SIG-M5 treated with dmso at 0.1 percent for 504 hours (cell line): Measurements from ENCODE around the gene ICAM4.
"Not testable (repeated sequence)": the region's sequence is repeated elsewhere in the genome, so short reads cannot be mapped to it uniquely, and the experiment has no call there.

Source experiments
- DNase-seq: peaks from one replicate; lab custom pipeline; 2025; ENCODE audit not compliant: unreplicated experiment; lab: John Stamatoyannopoulos, UW

Gene ICAM4

DNA sequence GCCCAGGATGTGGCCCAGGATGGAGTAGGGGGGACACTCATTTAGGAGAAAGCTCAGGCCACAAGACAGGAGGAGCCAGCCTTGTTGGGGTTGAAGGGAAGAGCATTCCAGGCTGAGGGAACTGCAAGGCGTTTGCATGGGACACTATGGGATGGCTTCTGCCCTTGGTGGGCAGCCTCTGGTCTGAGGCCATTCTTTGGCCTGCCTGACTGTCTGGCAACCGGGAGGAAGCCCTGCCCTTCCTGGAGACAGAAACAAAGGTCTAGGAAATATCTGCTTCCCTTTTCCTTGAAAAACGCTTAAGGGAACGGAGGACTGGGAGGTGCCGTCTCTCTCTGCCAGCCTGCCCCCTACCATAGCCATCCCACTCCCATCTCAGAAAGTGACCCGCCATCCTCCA is 18.7 kb upstream of the ICAM4 start:
- DNase-seq = no peak

DNA sequence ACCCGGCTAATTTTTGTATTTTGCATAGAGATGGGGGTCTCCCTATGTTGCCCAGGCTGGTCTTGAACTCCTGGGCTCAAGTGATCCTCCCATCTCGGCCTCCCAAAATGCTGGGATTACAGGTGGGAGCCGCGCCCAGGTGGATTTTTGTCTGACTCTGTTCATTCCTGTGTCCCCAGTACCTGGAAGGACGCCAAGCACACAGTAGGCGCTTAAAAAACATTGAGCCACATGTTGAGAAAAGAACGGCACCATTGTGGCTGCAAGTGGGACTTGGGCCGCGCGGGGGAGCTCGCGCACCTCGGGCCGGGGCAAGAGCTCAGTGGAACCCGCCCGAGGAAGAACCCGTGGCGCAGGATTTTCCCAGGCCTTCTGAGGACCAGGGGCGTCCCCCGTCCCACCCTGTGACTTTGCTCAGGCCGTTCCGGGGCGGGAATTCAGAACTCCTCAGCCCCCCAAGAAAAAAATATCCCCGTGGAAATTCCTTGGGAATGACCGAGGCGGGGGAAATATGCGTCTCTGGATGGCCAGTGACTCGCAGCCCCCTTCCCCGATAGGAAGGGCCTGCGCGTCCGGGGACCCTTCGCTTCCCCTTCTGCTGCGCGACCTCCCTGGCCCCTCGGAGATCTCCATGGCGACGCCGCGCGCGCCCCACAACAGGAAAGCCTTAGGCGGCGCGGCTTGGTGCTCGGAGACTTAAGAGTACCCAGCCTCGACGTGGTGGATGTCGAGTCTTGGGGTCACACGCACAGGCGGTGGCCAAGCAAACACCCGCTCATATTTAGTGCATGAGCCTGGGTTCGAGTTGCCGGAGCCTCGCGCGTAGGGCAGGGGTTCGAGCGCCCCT is 17.2 kb upstream of the ICAM4 start:
- DNase-seq = peak; percentile 68

DNA sequence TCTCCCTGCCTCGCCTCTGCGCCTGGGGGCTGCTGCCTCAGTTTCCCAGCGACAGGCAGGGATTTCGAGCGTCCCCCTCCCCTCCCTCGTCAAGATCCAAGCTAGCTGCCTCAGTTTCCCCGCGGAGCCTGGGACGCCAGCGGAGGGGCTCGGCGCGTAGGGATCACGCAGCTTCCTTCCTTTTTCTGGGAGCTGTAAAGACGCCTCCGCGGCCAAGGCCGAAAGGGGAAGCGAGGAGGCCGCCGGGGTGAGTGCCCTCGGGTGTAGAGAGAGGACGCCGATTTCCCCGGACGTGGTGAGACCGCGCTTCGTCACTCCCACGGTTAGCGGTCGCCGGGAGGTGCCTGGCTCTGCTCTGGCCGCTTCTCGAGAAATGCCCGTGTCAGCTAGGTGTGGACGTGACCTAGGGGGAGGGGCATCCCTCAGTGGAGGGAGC is 16.6 kb upstream of the ICAM4 start:
- DNase-seq = peak; percentile 54

DNA sequence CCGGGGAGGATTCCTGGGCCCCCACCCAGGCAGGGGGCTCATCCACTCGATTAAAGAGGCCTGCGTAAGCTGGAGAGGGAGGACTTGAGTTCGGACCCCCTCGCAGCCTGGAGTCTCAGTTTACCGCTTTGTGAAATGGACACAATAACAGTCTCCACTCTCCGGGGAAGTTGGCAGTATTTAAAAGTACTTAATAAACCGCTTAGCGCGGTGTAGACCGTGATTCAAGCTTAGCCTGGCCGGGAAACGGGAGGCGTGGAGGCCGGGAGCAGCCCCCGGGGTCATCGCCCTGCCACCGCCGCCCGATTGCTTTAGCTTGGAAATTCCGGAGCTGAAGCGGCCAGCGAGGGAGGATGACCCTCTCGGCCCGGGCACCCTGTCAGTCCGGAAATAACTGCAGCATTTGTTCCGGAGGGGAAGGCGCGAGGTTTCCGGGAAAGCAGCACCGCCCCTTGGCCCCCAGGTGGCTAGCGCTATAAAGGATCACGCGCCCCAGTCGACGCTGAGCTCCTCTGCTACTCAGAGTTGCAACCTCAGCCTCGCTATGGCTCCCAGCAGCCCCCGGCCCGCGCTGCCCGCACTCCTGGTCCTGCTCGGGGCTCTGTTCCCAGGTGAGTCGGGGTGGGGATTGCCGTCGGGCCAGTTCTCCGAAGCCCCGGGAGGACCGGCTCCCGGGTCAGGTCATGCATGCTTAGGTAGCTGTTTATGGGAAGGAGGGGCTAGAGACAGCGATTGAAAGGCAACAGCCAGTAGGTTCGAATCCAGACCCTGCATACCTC is 15.9 kb upstream of the ICAM4 start, which contains the start of gene ICAM1:
Gene ICAM1, plus strand, starts transcription at position 505 of the 779 bp plus-strand sequence. Its CDS starts 40 bp downstream, at position 545.
- DNase-seq = no peak

DNA sequence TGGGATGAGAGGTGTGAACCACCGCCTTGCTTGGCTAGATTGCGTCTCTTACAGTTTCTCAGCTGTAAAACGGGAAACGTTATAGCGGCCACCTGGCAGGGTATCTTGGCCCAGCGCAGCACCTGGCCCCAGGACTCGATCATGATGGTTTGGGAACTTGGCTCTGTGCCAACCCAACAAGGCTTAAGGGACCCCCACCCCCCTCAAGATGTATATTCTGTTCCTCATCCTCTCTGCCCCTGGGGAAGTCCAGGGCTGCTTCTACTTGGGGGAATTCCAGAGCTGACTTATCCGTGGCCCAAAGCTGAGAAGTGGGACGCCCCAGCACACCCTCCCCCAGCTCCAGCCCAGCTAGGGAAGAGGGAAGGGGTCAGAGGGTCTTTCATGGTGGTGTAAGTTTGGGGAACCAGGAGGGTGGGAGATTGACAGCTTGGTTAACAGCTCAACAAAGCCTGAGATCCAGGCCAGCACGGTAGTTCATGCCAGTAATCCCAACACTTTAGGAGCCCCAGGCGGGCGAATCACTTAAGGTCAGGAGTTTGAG is 15.1 kb upstream of the ICAM4 start:
- no peak for DNase-seq

DNA sequence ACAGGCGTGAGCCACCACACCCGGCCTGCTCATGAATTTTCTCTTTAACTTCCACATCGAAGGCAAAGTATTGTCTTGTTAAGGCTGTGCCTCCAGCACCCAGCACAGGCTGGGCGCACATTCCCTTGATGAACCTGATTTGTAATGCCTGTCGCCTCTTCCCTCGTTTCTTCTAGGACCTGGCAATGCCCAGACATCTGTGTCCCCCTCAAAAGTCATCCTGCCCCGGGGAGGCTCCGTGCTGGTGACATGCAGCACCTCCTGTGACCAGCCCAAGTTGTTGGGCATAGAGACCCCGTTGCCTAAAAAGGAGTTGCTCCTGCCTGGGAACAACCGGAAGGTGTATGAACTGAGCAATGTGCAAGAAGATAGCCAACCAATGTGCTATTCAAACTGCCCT is 12.2 kb upstream of the ICAM4 start:
- no peak for DNase-seq

DNA sequence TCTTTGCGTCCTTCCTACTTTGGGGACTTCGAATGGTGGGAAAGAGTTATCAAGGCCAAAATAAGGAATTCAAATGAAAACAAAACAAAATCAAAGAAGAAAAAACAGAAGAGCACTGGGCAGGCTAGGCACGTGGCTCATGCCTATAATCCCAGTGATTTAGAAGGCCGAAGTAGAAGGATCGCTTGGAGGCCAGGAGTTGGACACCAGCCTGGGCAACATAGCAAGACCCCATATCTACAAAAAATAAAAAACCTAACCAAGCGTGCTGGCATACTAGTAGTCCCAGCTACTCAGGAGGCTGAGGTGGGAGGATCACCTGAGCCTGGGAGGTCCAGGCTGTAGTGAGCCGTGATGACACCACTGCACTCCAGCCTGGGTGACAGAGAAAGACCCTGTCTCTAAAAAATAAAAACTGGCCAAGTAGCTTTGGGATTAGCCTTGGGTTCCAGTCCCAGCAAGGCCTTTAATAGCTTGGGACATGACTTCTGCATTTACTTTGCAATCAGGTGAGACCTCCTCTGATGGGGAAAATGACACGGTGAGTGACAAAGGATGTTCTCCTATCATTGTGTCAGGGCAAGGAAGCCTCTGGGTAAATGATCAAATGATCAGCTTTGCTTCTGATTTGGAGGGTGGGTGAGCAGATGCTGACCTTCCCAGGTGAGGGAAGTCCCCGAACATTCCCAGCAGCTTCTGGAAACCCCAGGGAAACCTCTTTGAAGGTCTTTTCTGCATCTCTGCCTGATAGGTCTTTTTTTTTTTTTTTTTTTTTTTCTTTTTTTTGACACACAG is 8.8 kb upstream of the ICAM4 start:
- DNase-seq = no peak

DNA sequence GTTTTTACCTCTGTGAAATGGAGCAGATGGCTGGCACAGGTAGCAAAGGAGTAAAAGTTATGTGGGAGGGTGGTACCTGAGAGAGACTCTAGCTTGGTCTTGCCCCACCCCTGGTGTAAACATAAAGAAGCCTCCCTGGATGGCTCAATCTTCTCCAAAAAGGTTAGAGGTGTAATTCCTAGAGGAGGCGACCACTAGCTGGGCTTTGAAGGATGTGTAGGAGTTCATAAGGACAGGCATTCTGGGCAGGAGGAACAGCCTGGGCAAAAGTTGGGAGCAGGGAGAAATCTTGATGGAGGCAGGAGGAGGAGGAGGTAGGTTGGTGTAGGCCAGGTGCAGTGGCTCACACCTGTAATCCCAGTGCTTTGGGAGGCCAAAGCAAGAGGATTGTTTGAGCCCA is 7.8 kb upstream of the ICAM4 start:
- DNase-seq = no peak

DNA sequence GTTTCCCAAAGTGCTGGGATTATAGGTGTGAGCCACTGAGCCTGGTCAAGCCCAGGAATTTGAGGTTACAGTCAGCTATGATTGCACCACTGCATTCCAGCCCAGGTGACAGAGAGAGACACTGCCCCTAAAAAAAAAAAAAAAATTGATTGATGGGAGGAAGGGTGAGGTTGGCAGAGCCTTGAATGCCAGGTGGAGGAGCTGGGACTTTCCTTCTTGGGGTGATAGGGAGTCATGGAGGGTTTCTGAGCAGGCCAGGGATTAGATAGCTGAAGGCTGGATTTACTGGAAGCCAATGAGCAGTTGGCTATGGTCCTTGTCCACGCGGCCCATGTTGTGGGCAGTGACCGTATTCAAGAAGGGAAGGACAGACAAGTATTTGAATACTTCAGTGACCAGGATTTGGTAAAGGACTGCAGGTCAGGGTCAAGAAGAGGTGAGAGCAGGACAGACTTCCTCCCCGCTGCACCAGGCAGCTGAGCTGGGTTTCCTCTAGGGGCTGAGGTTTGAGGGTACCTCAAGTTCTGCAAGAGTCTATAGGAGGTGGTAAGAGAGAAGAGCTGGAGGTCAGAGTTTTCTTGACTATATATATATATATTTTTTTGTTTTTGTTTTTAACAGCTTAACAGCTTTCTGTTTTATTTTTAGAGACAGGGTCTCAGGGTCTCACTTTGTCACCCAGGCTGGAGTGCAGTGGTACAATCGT is 6.9 kb upstream of the ICAM4 start:
- DNase-seq = no peak

DNA sequence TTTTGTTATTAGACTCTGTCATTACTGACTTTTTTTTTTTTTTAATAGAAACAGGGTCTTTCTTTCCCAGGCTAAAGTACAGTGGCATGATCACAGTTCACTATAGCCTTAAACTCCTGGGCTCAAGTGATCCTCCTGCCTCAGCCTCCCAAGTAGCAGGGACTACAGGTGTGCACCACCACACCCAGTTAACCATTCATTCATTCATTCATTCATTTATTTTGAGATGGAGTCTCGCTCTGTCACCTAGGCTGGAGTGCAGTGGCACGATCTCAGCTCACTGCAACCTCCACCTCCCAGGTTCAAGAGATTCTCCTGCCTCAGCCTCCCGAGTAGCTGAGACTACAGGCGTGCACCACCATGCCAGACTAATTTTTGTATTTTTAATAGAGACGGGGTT is 4.7 kb upstream of the ICAM4 start:
- not testable (repeated sequence) for DNase-seq

DNA sequence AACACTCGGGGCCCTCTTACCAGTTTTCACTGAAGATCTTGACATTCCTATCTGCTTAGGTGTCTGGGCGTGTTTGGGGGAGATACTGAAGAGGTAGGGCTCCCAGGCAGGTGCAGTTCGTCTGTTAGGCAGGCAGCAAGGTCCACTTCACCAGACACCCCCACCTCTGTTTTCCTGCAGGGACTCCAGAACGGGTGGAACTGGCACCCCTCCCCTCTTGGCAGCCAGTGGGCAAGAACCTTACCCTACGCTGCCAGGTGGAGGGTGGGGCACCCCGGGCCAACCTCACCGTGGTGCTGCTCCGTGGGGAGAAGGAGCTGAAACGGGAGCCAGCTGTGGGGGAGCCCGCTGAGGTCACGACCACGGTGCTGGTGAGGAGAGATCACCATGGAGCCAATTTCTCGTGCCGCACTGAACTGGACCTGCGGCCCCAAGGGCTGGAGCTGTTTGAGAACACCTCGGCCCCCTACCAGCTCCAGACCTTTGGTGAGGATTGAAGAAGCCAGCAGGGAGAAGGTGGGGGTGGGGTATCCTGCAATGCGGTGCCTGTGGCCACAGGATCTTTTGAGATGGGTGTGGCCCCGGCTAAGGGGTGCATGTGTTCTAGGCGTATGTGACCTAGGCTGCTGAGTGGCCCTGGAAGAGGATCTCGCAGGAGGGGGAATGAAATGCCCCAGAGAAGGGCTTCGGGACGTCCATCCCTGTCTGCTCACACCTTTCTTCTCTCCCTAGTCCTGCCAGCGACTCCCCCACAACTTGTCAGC is 3.3 kb upstream of the ICAM4 start:
- no peak for DNase-seq

DNA sequence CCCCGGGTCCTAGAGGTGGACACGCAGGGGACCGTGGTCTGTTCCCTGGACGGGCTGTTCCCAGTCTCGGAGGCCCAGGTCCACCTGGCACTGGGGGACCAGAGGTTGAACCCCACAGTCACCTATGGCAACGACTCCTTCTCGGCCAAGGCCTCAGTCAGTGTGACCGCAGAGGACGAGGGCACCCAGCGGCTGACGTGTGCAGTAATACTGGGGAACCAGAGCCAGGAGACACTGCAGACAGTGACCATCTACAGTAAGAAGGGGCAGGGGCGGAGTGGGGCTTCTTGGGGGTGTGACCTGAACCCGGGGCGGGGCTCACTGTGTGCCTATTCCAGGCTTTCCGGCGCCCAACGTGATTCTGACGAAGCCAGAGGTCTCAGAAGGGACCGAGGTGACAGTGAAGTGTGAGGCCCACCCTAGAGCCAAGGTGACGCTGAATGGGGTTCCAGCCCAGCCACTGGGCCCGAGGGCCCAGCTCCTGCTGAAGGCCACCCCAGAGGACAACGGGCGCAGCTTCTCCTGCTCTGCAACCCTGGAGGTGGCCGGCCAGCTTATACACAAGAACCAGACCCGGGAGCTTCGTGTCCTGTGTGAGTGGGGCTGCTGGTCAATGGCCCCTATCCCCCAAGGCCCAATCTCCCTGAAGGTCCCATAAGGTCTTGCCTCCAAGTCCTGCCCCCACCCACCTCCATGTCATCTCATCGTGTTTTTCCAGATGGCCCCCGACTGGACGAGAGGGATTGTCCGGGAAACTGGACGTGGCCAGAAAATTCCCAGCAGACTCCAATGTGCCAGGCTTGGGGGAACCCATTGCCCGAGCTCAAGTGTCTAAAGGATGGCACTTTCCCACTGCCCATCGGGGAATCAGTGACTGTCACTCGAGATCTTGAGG is 2.4 kb upstream of the ICAM4 start:
- DNase-seq = no peak

DNA sequence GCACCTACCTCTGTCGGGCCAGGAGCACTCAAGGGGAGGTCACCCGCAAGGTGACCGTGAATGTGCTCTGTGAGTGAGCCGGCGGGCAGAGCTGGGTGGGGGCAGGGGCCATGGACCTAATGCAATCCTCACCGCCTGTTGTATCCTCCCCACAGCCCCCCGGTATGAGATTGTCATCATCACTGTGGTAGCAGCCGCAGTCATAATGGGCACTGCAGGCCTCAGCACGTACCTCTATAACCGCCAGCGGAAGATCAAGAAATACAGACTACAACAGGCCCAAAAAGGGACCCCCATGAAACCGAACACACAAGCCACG is 1.8 kb upstream of the ICAM4 start:
- no peak for DNase-seq

DNA sequence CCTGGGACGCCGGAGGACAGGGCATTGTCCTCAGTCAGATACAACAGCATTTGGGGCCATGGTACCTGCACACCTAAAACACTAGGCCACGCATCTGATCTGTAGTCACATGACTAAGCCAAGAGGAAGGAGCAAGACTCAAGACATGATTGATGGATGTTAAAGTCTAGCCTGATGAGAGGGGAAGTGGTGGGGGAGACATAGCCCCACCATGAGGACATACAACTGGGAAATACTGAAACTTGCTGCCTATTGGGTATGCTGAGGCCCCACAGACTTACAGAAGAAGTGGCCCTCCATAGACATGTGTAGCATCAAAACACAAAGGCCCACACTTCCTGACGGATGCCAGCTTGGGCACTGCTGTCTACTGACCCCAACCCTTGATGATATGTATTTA is 1.4 kb upstream of the ICAM4 start:
- DNase-seq = no peak

DNA sequence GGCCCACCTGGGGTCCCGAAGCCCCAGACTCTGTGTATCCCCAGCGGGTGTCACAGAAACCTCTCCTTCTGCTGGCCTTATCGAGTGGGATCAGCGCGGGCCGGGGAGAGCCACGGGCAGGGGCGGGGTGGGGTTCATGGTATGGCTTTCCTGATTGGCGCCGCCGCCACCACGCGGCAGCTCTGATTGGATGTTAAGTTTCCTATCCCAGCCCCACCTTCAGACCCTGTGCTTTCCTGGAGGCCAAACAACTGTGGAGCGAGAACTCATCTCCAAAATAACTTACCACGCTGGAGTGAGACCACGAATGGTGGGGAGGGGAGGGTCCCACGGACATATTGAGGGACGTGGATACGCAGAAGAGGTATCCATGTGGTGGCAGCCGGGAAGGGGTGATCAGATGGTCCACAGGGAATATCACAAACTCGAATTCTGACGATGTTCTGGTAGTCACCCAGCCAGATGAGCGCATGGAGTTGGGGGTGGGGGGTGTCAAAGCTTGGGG is 2.0 kb downstream of the ICAM4 start:
- peak; percentile 26 for DNase-seq

DNA sequence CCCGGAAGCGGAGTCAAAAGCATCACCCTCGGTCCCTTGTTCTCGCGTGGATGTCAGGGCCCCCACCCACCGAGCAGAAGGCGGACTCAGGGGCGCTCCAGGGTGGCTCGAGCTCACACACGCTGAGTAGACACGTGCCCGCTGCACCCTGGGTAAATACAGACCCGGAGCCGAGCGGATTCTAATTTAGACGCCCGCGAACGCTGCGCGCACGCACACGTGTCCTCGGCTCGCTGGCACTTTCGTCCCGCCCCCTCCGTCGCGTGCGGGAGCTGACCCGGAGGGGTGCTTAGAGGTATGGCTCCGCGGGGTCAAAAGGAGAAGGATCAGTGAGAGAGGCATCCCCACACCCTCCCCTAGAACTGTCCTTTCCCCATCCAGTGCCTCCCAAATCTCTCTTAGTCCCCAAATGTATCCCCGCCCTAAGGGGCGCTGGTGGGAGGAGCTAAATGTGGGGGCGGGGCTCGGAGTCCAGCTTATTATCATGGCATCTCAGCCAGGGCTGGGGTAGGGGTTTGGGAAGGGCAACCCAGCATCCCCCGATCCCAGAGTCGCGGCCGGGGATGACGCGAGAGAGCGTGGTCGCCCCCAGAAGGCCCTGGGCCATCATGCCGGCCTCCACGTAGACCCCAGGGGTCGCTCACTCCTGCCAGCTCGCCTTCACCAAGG is 2.5 kb downstream of the ICAM4 start:
- peak; percentile 37 for DNase-seq

DNA sequence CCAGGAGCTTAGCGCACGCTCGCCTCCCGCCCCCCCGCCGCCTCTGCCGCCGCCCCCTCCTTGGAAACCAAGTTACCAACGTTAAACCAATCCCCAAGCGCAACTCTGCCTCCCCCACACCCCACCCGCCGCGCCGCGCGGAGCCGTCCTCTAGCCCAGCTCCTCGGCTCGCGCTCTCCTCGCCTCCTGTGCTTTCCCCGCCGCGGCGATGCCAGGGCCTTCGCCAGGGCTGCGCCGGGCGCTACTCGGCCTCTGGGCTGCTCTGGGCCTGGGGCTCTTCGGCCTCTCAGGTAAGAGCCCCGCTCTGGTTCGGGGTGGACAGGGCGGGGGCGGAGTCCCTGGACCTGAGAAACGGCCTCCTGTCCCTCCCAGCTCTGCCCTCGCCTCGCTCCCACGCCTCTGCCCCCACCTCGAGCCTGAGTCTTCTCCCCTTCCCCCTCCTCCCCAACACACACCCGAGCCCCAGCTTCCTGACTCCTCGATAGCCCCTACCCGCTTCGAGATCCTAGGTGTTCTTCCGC is 3.1 kb downstream of the ICAM4 start, which contains the start of gene ICAM5:
Gene ICAM5, plus strand, starts transcription at position 117 of the 521 bp plus-strand sequence. Its CDS starts 92 bp downstream, at position 209.
- DNase-seq = no peak
